MM.1S (cell line): ENCODE data around the gene NXPE1.

Experiments used
- EZH2 ChIP-seq: fragments of 300-600 bp; sonication (generic); optimal IDR thresholded peaks from 2 replicates; pipeline ENCODE3; 2017; ENCODE audit warnings: low read depth, mild to moderate bottlenecking, antibody characterized with exemption, low read length, mixed read lengths
- TF ChIP-seq, protein P1 (sequence below): fragments of 300-600 bp; sonication (generic); IDR thresholded peaks from 2 replicates; pipeline ENCODE4 v1.5.1; 2016; ENCODE audit warnings: antibody characterized with exemption, low read length, mixed read lengths

DNA sequence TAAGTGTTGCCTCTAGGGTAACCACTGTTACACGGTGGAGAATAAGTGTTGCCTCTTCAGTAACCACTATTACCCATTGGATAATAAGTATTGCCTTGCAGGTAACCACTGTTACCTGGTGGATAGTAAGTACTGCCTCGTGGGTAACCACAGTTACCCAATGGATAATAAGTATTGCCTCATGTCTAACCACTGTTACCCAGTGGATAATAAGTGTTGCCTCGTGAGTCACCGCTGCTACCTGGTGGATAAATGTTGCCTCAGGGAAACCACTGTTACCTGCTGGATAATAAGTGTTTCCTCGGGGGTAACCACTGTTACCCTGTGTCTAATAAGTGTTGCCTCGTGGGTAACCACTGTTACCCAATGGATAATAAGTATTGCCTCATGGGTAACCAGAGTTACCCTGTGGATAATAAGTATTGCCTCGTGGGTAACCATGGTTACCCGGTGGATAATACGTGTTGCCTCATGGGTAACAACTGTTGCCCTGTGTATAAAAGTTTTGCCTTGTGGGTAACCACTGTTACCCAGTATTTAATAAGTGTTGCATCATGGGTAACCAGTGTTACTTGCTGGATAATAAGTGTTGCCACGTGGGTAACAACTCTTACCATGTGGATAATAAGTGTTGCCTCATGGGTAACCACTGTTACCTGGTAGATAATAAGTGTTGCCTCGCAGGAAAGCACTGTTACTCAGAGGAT, 48.2 kb upstream of the NXPE1 start:
- TF ChIP-seq, protein P1, sequence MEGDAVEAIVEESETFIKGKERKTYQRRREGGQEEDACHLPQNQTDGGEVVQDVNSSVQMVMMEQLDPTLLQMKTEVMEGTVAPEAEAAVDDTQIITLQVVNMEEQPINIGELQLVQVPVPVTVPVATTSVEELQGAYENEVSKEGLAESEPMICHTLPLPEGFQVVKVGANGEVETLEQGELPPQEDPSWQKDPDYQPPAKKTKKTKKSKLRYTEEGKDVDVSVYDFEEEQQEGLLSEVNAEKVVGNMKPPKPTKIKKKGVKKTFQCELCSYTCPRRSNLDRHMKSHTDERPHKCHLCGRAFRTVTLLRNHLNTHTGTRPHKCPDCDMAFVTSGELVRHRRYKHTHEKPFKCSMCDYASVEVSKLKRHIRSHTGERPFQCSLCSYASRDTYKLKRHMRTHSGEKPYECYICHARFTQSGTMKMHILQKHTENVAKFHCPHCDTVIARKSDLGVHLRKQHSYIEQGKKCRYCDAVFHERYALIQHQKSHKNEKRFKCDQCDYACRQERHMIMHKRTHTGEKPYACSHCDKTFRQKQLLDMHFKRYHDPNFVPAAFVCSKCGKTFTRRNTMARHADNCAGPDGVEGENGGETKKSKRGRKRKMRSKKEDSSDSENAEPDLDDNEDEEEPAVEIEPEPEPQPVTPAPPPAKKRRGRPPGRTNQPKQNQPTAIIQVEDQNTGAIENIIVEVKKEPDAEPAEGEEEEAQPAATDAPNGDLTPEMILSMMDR: no peak
- no peak for TF ChIP-seq EZH2
